ENCODE data around the gene SEC14L1. TPM values are rescaled to one million over a fixed set of nuclear protein-coding genes. Genes with fewer than 3 reads are reported as not detected.

The SEC14L1 gene
- total RNA-seq, 1 experiment from 2014 or later, result 24.9 TPM

GRCh38 chr17:77191244-77191643 lies 50.5 kb downstream of the SEC14L1 start:
- DNase-seq (ENCODE audit: low read depth), result no peak

- DNase-seq (ENCODE audit: low read depth), result no peak
Observed at GRCh38 chr17:77193653-77194052, 52.9 kb downstream of the SEC14L1 start.

- no peak for DNase-seq (ENCODE audit: low read depth)
Observed at GRCh38 chr17:77194179-77194578, 53.4 kb downstream of the SEC14L1 start.

GRCh38 chr17:77196251-77196650 lies 55.5 kb downstream of the SEC14L1 start:
- no peak for DNase-seq (ENCODE audit: low read depth)

DNA sequence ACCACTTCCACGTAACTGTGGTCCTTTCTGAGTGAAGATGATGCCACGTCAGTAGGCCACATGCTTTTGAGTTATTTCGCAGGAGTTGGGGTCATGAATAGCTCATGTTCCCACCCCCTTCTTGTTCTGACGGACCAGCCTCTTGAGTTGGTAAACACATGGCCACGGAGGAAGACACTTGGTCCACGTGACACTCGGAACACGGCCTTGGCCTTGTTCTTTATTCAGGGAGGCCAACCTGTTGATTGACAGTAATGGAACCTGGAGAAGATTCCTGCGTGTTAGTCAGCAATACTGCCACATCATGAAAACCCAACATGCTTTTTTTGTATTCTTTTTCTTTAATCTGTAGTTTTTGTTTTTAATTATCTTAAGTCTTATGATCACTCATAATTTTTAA lies 56.3 kb downstream of the SEC14L1 start:
- DNase-seq (ENCODE audit: low read depth), result no peak

GRCh38 chr17:77200711-77201110 lies 59.9 kb downstream of the SEC14L1 start:
- DNase-seq (ENCODE audit: low read depth), result no peak

- DNase-seq (ENCODE audit: low read depth), result no peak
Observed at GRCh38 chr17:77203436-77203835, 62.7 kb downstream of the SEC14L1 start.

GRCh38 chr17:77203846-77204245 lies 63.1 kb downstream of the SEC14L1 start:
- no peak for DNase-seq (ENCODE audit: low read depth)

- no peak for DNase-seq (ENCODE audit: low read depth)
Observed at GRCh38 chr17:77204536-77204935, 63.8 kb downstream of the SEC14L1 start.

GRCh38 chr17:77205396-77206125 lies 64.8 kb downstream of the SEC14L1 start:
- DNase-seq (ENCODE audit: low read depth), result no peak

- no peak for DNase-seq (ENCODE audit: low read depth)
Observed at GRCh38 chr17:77206158-77206956, 65.6 kb downstream of the SEC14L1 start.

GRCh38 chr17:77207689-77208216 lies 67.0 kb downstream of the SEC14L1 start:
- DNase-seq (ENCODE audit: low read depth), result no peak

DNA sequence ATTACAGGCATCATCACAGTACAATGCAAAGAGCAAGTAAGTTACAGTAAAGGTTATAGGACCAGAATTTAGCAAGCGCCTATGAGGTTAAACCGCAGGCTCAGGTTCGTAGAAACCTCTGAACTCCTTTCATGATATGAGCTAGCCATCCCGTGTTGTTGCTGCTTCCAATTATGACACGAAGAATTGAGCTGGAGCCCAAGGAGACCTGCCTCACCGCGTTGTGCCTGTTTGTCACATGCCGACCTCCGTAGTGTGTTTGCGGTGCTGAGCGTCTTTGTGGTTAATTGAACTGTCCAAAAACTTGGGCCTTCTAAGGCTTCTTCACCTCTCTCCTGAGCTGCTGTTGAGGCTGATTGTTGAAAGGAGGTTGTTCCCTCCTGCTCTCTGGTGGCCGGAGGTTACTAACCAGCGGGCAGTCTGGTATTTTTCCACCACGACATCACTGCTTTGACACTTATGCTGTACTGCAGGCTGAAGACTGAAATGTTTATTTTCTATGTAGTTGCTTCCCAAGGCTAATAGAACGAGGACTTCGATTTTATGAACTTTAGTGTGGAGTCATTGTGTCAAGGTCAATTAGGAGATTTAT lies 67.5 kb downstream of the SEC14L1 start:
- DNase-seq (ENCODE audit: low read depth), result peak; percentile 56

- no peak for DNase-seq (ENCODE audit: low read depth)
Observed at GRCh38 chr17:77208856-77209255, 68.1 kb downstream of the SEC14L1 start.

DNA sequence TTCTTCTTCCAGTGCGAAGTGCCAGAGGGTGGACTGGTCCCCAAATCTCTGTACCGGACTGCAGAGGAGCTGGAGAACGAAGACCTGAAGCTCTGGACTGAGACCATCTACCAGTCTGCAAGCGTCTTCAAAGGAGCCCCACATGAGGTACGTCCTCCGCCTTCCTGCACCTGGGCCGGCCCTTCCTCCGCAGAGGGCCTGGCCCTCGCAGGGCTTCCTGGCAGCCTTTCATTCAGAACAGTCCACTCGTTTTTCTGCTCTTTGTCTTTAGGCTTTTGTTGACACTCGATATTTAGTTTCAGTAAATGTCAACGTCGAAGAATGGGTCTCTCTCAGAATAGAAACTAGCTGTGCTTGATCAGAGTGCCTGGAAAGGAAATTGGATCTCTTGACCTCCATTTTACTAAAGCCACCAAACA lies 68.6 kb downstream of the SEC14L1 start:
- no peak for DNase-seq (ENCODE audit: low read depth)

GRCh38 chr17:77210331-77210730 lies 69.6 kb downstream of the SEC14L1 start:
- no peak for DNase-seq (ENCODE audit: low read depth)

DNA sequence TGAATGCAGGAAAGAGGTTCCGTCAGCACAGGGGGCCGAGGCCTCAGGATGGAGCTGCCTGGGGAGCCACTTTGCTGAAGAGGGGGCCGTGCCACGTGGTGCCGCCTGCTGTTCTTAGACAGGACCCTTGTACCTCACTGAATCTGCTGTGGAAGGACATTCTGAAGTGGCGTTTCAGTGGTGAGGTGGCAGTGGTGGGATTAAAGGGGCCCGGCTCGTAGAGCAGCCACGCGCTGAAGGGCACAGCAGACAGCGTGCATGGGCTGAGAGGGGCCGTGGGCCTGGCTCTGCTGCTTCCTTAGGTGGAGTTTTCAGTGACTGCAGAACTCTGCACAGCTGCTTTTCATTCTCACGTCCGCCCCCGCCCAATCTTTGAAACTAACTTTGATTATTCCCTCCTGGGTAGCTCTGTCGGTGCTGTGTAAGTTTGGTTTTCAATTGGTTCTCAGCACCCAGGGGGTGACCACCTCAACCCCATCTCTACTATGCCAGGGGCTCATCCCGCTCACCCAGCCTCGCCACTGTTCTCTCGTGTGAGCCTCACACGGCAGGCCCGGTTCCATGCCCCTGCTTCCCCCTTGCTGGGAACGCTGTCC lies 70.3 kb downstream of the SEC14L1 start:
- no peak for DNase-seq (ENCODE audit: low read depth)

DNA sequence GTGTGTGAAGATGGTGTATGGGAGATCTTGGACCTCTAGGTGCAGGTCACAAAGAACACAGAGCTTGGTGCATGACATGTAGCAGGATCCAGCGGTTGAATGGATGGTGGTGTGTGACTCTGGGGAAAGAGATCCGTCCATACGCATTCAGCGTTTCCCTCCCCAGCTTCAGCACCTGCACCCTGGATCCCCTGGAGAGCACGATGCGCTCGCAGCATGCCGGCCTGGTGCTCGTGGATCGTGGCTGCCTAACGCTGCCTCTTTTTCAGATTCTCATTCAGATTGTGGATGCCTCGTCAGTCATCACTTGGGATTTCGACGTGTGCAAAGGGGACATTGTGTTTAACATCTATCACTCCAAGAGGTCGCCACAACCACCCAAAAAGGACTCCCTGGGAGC lies 70.9 kb downstream of the SEC14L1 start:
- DNase-seq (ENCODE audit: low read depth), result no peak

DNA sequence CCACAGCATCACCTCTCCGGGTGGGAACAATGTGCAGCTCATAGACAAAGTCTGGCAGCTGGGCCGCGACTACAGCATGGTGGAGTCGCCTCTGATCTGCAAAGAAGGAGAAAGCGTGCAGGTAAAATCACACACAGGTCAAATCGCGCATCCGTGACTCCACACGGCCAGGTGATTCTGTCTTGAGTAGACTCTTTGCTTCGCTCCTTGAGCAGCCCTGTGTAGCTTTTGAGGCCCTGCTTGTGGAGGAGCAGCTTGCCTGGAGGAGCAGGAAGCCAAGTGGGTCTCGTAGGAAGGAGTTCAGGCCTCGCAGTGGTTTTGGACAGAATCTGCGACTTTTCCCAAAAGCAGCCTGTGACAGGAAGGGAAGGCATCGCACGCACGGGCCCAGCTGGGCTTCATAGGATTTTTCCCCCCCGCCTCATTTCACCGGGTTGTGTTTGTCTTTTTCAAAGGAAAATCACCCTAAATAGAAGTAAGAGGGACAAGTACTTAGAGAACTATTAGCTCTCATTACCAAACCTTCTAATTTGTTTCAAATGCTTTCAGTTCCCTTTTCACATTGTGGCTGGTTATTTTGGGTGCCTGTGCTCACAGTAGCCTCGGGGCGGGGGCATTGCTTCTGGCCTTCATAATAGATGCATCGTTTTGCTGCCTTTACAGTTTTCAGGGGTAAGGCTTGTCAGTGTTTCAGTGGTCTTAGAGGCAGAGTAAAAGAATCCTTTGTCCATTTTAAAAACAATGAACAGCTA lies 71.5 kb downstream of the SEC14L1 start:
- no peak for DNase-seq (ENCODE audit: low read depth)

DNA sequence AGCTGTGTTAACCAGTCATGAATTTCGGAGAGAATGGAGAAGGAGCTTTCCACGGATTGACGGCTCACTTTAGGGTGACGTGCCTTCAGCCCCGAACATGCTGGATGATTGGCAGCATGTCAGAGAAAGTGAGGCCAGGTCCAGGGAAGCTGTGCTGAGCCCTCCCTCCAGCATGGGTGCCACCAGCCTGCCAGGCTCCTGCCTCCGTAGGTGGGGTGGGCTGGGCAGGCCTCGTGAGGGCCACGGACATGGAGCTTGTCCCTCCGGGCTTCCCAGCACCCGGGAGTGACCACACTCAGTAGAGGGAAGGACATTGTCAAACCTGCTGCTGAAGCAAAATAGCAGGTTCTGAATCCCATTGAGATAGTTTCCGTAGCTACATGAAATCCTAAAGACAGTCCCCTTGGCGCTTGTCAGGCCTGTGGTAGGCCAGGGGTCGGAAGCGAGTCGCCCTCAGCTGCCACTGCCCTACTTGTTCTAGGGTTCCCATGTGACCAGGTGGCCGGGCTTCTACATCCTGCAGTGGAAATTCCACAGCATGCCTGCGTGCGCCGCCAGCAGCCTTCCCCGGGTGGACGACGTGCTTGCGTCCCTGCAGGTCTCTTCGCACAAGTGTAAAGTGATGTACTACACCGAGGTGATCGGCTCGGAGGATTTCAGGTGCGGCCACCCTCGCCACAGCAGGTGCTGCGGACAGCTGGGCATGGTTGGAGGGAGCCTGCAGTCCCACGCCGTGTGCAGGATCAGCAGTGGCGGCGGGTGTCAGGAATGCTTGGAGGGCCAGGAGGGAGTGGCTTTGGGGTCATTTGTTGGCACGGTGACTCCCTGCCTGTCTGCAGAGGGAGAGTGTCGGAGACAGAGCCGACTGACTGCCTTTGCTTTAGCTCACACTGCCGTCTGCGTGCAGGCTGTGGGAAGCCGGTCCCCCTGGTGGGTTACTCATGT lies 72.3 kb downstream of the SEC14L1 start:
- DNase-seq (ENCODE audit: low read depth), result no peak
